NCI-H1436 (cell line): ENCODE measurements around the gene CREG1.

Experiments
- DNase-seq: peaks from one replicate; lab custom pipeline; 2025; lab: John Stamatoyannopoulos, UW

Gene CREG1

GRCh38 chr1:167503626-167504466 is 49.7 kb downstream of the CREG1 start:
- no peak for DNase-seq

- no peak for DNase-seq
These were observed 50.7 kb downstream of the CREG1 start for GRCh38 chr1:167502719-167503462.

DNA sequence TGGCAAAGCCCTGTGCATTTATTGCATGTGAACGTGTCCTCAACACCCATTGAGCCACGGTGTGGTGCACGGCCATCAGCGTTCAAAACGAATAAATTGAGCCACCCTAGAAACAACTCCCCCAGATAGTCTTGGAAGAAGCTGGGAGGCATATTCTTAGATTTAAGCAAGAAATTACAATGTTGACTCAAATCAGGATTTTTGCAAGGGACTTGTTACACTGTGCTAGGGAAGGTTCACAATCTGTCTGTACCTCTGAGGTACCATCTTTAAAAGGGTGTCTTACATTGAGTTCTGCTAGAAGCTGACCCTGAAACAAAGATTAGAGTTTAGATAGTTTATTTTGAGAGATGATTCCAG is 51.4 kb downstream of the CREG1 start:
- no peak for DNase-seq

GRCh38 chr1:167501515-167502191 is 51.9 kb downstream of the CREG1 start:
- no peak for DNase-seq

DNA sequence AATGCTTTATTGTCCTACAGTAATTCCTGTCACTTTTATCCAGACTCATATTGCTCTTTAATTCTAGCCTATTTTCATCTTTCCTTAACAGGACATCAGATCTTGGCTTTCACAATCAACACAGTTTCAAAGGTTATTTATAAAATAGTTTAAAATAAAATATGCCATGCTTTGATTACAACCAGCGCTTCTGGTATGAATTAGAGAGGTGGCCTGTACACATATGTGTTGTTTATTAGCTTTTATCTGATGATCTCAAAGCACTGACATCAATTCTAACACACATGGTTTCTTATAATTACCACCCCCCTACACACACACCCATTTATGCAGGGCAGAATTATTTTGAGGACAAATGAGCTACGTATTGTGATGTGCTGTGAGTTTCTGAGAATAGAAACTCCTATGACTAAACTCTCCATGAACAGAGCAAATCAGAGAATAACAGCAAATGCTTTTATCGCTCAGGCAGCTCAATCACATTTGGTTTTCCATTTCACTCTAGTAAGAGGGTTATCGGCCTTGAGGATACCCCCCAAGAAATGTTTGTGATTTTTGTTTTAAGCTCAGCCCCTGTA is 53.2 kb downstream of the CREG1 start:
- DNase-seq = no peak

DNA sequence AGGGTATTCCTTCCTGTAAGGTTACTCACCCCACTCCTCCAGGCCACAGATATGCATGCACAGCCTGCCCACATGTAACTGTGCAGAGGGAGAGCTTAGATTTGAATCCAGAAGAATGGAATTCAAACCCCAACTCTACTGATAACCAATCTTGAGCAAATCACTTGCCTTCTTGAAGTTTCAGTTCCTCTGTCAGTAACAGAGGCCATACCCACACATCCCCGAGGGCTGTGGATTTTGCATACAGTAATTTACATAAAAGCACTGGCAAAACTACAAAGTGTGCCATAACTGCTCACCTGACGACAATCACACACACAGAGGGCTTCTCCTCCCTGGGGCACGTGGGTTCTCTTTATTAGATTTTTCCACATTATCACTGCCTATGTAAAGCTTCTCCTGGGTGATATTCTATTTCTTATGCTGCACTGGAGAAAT is 53.9 kb downstream of the CREG1 start:
- no peak for DNase-seq

DNA sequence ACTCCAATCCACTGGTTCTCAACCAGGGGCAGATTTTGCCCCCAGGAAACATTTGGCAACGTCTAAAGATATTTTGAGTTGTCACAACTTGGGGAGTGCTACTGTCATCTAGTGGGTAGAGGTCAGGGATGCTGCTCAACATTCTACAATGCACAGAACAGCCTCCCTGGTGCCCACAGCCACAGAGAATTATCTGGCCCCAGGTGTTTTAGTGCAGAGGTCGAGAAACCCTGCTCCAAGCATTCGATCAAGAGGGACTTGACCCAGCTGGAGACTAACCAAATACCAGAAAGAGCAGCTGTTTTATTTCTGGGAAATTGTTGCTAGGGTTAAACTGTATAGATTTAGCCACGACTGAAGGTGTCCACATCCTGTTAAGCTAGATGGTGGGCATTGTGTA is 54.5 kb downstream of the CREG1 start:
- no peak for DNase-seq

GRCh38 chr1:167496797-167497619 is 56.6 kb downstream of the CREG1 start:
- no peak for DNase-seq

GRCh38 chr1:167493372-167493771 is 60.2 kb downstream of the CREG1 start:
- DNase-seq = no peak

DNA sequence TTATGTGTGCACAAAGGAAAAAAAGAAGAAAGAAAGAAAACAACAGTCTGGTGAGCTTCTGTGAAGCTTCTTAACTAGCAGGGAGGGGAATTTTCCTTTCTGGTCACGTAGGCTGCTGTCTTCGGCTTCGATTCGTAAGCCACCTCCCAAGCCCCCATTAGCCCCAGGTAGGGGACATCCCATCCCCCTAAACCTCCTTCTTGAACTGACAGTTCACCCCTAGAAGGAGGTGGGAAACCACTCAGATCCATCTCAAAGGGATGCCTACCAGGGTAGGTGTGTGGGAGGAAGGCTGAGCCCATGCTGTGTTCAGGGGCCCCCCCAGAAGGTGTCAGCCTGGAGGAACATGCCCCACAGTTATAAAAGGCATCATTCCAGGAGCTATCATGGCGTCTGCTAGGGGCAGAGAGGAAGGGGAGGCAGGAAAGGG is 61.1 kb downstream of the CREG1 start:
- no peak for DNase-seq

GRCh38 chr1:167491586-167492461 is 61.7 kb downstream of the CREG1 start:
- DNase-seq = no peak
